ENCODE results near the gene LRRN3. TPM values are rescaled to one million over a fixed set of nuclear protein-coding genes. Genes with fewer than 3 reads are reported as not detected.
"Not testable (repeated sequence)": the region's sequence is repeated elsewhere in the genome, so short reads cannot be mapped to it uniquely, and the experiment has no call there.

LRRN3 gene
- 0.13 TPM in 1 of 2 replicates, not detected in the other for total RNA-seq

DNA sequence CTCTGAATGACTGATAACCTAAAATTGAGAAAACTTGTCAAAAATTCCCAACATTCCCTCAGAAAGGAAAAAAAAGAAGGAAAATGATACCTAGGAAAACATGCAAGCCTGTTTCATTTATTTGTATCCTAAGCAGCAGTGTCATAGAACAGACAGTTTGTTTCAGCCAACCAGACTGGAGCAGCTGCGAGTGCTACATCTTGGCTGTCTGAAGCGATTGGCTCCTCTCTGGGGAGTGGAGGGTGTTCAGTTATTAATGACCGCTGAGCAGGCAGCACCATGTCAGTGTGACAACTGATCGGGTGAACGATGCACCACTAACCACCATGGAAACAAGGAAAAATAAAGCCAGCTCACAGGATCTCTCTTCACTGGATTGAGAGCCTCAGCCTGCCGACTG lies at the start of gene LRRN3:
Gene LRRN3, plus strand, starts transcription at position 282 of the 400 bp plus-strand sequence. CDS start 31,646 bp downstream, outside the sequence.
- no peak for DNase-seq (ENCODE audit: low read depth in 2 of 2)

DNA sequence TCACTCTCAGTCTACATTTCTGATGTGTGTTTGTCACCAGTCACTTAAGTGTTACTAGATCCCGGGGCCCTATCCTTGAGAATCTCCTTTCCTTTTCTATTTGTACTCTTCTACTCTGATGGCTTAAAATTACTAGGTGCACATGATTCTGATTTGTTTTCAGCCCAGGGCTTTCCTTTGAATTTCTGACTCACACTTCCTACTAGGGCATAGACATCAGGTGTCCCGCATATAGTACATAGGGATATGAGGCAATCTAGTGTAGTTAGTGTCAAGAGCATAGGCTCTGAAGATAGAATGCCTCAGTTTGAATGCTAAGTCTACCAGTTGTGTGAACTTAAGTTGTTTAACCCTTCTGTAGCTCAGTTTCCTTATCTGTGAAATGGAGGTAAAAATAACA lies 49.4 kb upstream of the LRRN3 start:
- DNase-seq (ENCODE audit: low read depth in 2 of 2): peak; percentile 29 to 65

DNA sequence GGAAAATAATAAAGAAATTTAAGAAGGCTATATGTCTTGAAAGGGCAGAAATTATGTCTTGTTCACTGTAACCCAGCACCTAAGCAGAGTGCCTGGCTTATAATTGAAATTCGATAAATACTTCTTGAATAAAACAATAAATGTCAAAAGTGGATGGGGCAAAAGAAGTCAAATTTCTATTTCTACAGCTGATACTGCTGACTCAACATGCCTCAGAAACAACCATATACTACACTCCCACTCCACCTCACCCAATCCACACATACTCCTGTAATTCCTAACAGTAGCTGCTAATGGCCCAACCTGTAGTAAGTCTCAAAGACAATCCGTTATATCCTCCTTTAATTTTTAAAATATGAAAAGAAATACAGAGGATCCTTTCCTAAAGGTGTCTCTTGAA lies 48.1 kb upstream of the LRRN3 start:
- DNase-seq (ENCODE audit: low read depth in 2 of 2): no peak

DNA sequence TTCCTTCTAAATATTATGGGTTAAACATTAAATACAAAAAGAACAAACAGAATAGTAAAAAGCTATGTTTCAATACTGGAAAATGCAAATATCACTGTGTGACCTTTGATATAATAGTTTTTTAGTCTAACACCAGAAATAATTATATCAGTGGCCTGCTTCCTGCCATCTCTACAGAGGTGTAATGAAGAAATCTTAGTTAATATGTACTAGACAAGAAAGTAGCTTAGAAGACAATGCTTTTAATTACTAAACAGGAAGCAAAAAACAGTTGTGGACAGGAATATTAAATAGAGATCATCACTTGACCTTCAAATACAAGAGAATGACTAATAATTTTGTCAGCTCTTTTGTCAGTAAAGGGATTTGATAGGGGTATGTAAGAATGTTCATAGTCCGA lies 47.4 kb upstream of the LRRN3 start:
- DNase-seq (ENCODE audit: low read depth in 2 of 2): no peak

DNA sequence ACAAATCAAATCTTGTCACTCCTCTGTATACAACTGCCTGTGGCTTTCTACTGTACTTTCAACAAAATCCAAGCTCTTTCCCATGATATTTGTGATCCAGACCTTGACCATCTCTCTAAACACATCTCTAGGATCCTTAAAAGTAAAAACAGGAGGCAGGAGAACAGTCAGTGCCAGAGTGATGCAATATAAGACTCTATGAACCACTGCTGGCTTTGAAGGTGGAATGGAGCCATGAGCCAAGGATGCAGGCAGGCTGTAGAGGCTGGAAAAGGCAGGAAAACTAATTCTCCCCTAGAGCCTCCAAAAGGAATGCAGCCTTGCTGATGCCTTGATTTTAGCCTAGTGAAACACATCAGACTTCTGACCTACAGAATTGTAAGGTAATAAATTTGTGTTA lies 45.5 kb upstream of the LRRN3 start:
- no peak for DNase-seq (ENCODE audit: low read depth in 2 of 2)

DNA sequence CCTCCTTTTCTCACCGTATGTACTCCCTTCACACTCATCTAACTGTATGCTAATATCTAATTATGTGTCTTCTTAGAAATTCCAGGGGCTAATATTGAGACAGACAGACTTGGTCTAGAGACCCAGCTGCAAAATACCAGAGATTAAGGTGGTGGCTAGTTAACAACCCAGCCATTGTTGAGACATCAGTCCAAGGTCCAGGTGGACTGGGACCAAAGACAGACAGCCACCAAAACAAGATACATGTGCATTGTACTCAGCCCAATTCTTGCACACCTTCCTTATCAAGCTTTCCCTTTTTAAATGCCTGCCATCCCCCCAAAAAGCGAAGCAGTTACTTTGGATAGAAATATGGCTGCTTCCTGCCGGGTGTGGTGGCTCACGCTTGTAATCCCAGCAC lies 43.3 kb upstream of the LRRN3 start:
- DNase-seq (ENCODE audit: low read depth in 2 of 2): no peak

DNA sequence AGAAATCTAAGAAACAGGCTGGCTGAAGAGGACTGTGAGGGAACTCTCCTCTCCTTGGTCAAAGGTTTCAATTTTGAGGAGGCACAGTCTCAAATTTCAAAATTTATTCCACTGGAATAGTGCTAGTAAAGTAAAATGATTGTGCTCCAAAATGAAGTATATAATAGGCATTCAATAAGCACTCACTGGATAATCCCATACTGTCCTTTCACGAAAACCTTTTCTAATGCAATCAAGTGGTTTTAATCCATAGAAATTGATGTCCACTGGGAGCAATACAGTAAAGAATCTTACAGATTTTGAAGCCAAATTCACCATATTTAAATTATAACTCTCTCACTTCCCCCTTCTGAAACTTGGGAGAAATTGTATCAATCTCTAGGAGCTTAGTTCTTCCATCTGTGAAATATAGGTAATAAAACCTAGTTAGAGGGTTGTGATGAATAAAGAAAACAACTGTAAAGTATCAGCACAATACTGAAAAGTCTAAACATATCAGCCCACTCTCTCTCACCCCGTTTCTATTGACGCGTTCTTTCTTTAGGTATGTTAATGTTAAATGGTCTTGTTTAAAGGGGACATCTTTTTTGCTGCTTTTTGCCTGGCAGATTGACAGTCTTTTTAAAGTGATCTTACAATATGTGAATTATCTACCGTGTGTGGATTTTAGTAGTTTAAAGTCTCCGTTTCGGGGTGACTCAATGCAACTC lies 40.8 kb upstream of the LRRN3 start:
- no peak for DNase-seq (ENCODE audit: low read depth in 2 of 2)

DNA sequence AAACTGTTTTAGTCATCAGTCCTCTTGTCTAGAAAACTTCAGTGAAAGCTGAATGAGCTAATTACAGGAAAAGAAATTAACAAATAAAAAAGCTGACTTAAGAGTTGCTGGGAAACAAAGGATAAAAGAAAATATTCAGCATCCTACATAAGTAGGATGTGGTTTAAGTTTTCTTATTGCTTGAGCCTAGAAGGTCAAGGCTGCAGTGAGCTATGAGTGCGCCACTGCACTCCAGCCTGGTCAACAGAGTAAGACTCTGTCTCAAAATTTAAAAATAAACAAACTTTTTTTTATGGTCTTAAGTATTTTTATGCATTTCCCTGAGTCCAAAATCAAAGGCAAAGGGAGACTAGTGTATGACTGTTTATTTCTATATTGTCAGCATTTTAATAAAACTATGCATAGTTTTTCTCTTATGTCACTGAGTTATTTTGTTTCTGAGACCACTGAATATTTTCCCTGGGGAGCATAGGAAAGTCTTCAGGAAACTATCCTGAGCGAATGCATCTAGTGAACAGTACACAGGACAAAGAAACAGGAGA lies 40.0 kb upstream of the LRRN3 start:
- no peak for DNase-seq (ENCODE audit: low read depth in 2 of 2)

DNA sequence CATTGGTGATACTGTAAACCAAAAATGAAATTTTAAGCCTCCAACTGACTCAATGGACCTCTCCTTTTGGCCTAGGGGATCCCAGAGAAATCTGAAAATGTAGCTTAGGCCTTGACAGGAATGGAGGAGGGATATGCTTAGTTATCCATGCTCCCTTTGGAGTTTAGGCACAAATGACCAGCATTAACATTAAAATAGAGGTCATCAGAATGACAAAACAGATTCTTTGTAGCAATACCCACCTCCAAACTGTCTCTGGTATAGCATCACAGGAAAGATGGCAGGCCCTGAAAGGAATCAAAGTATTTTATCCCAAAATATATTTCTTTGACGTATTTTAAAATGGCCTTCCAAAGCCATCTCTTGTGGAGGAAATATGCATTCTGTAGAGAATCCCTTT lies 39.1 kb upstream of the LRRN3 start:
- DNase-seq (ENCODE audit: low read depth in 2 of 2): no peak

DNA sequence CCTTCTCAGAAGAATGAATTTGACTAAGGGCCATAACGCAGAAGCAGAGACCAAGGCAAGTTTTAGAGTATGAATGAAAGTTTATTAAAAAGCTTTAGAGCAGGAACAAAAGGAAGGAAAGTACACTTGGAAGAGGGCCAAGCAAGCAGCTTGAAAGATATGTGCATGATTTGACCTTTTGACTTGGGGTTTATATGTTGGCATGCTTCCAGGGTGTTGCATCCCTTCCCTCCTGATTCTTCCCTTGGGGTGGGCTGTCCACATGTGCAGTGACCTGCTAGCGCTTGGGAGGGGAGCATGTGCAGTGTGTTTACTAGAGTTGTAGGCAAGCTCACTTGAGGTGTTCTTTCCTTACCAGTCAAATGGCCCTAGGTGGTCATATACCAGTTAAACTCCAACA lies 37.9 kb upstream of the LRRN3 start:
- peak in 1 of 2 donors; percentile 4 for DNase-seq (ENCODE audit: low read depth in 2 of 2)

DNA sequence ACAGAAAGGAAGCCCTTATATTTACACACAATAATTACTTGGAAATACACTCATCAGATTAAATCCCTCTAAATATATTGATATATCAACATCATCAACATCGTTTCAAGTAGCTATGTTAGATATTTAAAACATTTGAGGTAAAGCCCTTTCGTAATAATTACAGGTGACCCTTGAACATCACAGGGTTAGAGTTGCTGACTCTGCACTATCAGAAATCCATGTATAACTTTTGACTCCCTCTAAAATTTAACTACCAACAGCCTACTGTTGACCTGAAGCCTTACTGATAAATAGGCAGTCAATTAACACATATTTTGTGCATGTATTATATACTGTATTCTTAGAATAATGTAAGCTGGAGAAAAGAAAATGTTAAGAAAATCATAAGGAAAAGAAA lies 34.6 kb upstream of the LRRN3 start:
- DNase-seq (ENCODE audit: low read depth in 2 of 2): no peak

DNA sequence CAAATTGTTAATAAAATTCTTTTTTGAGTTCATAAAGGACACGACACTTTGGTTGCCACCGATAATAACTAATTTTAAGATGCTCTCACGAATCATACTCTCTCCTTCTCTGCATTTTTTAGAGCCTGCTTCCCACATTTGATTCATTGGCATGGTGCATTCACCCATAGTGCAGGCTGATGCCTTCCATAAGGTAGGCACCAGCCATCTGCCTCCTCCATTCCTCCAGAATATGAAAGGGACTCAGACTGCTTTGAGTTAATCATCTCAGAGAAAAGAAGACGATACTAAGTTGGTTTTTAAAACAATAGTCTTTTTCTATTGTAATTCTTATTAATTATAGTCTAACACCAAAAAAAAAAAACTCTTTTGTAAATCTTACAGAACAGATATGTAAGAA lies 33.9 kb upstream of the LRRN3 start:
- DNase-seq (ENCODE audit: low read depth in 2 of 2): no peak

DNA sequence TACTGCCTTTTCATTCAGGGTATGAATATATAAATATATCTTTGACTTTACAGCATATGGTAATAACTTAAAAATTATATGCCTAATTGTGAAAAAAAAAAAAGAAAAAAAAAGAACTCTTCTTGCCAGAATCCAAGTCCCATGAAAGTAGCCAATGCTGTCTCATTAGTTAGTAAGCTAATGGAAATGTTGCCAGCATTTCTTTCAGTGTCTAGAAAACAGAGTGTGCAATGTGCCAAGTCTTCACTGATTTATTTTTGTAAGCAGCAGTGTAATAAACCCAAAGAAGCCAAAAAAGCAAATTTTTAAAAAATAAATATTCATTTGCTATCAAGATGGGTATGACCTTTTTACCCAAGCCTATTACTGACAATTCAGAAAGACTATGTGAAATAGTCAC lies 31.1 kb upstream of the LRRN3 start:
- DNase-seq (ENCODE audit: low read depth in 2 of 2): no peak

DNA sequence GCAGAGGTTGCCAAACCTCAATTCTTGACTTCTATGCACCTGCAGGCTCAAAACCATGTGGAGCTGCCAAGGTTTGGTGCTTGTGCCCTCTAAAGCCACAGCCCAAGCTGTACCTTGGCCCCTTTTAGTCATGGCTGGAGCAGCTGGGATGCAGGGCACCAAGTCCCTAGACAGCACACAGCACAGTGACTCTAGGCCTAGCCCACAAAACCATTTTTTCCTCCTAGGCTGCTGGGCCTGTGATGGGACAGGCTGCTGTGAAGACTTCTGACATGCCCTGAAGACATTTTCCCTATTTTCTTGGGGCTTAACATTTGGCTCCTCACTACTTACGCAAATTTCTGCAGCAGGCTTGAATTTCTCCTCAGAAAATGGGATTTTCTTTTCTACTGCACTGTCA lies 27.8 kb upstream of the LRRN3 start:
- no peak for DNase-seq (ENCODE audit: low read depth in 2 of 2)

DNA sequence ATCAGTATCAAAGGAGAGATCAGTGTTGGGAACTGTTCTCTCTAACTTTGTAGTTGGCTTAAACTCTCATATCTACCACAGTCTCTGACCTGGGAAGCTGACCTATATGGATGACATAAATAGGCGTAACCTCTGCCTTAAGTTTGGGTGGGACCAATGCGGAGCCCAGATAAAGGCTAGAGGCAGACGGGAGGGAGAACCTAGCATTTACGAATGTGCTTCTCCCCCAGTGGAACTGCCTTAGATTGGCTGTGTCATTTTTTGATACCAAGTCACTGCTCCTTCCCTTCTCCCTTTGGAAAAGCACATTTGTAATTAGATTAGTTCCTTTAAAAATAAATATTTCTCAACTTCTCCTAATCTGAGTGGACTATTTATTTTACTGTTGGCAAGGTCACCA lies 23.7 kb upstream of the LRRN3 start:
- no peak for DNase-seq (ENCODE audit: low read depth in 2 of 2)

DNA sequence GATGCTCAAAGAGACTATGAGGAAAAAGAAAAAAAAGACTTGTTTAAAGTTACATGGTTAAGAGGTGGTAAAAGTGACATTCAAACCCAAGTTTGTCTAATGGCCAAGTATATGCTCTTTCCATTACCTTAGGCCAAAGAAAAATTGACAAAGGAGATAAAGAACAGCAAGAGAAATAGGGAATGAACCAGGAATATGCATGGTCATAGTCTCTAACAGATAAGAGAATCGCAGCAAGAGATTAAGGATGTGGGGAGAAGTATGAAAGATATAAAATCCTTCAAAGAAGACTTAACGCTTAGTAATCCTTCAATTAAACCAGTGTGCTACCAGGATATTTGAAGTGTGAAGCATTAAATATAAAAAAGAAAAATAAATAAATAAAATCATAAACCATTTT lies 23.2 kb upstream of the LRRN3 start:
- no peak for DNase-seq (ENCODE audit: low read depth in 2 of 2)

DNA sequence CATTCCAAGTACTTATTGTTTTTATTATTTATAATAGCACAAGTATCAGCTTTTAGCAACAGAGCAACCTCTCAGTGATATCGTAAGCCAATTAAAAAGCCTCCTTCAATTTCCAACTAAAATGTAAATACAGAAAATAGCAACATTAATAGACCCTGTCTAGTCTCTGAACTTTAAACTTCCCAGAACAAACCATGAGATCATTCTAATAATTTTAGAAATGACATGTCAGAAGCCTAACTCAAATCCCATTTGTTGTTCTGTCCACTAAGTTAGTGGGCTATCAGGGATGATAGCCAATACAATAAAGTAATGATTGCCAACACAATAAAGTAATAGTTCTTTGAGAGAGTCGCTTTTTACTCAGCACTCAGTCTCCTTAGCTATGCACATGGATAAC lies 22.3 kb upstream of the LRRN3 start:
- no peak for DNase-seq (ENCODE audit: low read depth in 2 of 2)

DNA sequence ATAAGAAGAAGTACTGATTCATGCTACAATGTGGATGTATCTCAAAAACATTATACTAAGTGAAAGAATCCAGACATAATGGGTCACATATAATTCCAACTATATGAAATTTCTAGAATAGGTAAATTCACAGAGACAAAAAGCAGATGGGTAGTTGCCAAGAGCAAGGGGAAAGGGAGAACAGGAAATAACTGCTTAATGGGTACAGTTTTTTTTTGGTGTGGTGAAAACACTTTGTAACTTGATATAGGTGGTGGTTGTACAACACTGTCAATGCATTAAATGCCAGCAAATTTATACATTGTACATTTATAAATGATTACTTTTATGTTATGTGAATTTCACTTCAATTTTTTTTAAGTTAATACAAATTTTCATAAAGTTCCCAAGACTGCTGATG lies 19.4 kb upstream of the LRRN3 start:
- DNase-seq (ENCODE audit: low read depth in 2 of 2): no peak

DNA sequence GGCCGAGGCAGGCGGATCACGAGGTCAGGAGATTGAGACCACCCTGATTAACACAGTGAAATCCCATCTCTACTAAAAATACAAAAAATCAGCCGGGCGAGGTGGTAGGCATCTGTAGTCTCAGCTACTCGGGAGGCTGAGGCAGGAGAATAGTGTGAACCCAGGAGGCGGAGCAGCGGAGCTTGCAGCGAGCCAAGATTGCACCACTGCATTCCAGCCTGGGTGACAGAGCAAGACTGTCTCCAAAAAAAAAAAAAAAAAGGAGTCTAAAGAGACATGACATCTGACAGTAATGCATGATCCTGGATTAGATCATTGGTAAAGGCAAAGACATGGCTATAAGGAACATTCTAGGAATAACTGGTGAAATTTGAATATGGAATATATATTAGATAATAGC lies 18.3 kb upstream of the LRRN3 start:
- DNase-seq (ENCODE audit: low read depth in 2 of 2): not testable (repeated sequence)

DNA sequence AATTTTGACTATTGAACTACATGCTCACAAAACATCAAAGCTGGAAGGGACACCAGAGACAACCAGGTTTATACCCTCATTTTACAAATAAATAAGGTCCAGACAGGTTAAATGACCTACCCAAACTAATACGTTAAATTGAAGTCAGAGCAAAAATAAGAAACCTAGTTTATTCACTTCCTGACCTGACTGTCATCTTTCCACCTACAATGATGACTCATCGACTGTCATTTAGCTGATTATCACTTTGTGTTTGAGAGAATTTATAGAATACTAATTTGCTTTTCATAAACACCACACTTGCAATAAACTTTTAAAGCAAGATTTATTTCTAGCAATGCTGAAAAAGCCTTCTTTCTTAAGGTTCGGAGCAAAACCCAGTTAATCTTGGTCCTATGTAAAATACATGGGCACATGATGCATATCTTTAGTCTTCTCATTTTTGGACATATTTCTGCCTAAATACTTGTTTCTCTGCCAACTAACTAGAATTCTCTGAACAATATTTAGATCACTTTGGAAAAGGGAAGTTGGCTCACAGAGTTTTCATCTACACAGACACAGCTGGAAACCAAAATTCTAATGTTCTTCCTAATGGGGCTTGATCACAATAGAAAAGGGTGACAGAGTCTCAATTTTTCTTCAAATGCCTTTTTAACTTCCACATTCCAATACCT lies 16.7 kb upstream of the LRRN3 start:
- DNase-seq (ENCODE audit: low read depth in 2 of 2): peak in 1 of 2 donors; percentile 5

DNA sequence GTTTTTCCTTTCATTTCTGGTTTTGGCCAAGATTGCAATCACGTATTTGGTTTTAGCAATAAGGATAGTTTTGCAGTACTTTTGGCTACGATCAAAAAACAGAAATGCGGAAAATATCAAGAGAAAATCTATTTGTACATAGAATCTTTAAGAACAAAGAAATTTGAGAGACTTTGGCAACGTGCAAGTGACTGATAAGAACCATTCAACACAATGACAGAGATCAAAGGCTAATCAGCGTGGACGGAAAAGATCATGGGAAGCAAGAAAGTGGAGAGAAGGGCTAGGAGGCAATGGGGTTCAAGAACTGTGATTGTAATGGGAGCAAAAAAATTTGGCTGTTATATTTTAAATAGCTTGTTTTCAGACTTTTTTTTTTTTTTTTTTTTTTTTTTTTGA lies 16.2 kb upstream of the LRRN3 start:
- no peak for DNase-seq (ENCODE audit: low read depth in 2 of 2)

DNA sequence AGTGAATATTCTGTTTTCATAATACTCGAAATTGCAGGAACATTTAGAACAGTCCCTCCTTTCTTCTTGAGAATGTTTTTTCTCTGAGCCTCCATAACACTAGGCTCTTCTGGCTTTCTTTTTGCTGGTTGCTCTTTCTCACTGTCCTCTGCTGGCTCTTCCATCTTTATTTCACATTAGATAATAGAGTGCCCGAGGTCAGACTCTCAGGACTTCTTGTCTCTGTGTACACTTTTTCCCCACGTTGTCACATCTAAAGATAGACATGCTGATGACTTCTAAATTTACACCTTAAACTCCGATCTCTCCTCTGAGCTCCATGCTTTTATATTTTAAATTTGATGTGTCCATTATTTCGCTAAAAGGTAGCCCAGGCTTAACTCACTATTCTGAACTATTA lies 15.4 kb upstream of the LRRN3 start:
- no peak for DNase-seq (ENCODE audit: low read depth in 2 of 2)

DNA sequence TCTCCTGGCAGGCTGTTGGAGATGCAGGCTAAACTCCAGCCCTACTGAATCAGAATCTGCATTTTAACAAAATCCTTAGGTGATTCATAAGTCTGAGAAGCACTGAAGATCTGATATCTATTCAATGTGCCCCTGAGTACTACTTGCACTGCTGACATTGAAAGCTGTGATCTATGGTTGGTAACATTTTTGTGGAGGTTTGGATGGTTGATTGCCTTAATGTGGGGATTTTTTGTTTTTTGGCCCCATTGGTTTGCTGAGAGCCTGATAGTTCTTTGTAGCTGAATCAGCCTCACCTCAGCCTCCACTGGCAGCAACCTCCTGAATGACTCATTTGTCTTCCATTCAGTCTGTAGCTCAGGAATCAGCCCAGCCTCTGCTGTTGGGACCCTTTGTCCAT lies 14.7 kb upstream of the LRRN3 start:
- no peak for DNase-seq (ENCODE audit: low read depth in 2 of 2)
